Neuron (in vitro differentiated cells): ENCODE measurements around the gene COG4.

Source experiments
- H2AFZ ChIP-seq: one replicate; pipeline ENCODE4 v1.6.1; 2013; ENCODE audit warnings: low read depth, mild to moderate bottlenecking, inconsistent platforms, low read length, moderate library complexity
- H3K27me3 ChIP-seq: one replicate; pipeline ENCODE4 v1.6.1; 2013; ENCODE audit warnings: low read length; ENCODE audit not compliant: insufficient read depth
- H3K36me3 ChIP-seq: one replicate; pipeline ENCODE4 v1.6.1; 2013; ENCODE audit warnings: low read length; ENCODE audit not compliant: insufficient read depth
- H3K4me1 ChIP-seq: one replicate; pipeline ENCODE4 v1.6.1; 2013; ENCODE audit warnings: low read length; ENCODE audit not compliant: insufficient read depth
- H3K4me3 ChIP-seq: 2 replicates; pipeline ENCODE4 v1.5.1; 2013; ENCODE audit warnings: mild to moderate bottlenecking, low read length, moderate library complexity
- H3K9me3 ChIP-seq: one replicate; pipeline ENCODE4 v1.6.1; 2013; ENCODE audit warnings: low read length

COG4 gene

DNA sequence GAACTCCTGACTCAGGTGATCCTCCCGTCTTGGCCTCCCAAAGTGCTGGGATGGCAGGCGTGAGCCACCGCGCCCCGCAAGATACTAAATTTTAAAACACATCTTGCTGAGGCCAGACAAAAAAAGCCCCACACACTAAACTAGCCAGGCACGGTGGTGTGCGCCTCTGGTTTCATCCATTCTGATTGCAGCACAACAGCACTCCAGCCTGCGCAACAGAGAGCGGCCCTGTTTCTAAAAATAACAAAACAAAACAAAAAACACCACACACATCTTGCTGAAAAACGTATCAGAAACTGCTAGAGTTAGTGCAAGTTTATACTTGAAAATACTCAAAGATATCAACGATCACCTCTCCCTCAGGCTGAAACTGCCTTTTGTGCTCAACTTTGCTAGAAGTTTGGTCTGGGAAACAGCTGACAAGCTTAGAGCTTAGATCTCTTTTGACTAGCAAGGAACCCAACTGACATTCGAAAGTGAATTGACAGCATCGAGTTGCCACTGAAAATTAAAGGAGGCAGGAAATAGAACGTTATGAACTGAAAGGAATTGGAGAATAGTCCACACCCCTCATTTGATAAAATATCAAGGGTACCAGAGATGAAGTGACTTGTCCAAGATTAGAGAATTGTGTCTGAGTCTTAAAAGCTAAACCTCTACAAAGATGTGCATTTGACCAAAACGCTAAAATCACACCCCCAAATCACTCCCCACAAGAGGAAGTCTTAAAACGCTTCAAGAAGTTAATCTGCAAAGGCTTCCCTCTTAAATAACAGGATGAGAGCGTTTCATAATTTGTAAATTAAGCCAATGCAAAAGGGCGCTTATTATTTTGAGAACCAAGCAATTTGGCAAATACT, 908 bp downstream of the COG4 start:
- no peaks in the 10 kb centered on the region for H3K27me3 ChIP-seq
- peaks cover 22% of the 10 kb centered on the region for H3K4me1 ChIP-seq
- H3K4me3 ChIP-seq, result peak overlapping the region; percentile 96
- H3K36me3 ChIP-seq, result peaks cover 30% of the 10 kb centered on the region
- H2AFZ ChIP-seq, result peak overlapping the region; percentile 38
- no peaks in the 10 kb centered on the region for H3K9me3 ChIP-seq

DNA sequence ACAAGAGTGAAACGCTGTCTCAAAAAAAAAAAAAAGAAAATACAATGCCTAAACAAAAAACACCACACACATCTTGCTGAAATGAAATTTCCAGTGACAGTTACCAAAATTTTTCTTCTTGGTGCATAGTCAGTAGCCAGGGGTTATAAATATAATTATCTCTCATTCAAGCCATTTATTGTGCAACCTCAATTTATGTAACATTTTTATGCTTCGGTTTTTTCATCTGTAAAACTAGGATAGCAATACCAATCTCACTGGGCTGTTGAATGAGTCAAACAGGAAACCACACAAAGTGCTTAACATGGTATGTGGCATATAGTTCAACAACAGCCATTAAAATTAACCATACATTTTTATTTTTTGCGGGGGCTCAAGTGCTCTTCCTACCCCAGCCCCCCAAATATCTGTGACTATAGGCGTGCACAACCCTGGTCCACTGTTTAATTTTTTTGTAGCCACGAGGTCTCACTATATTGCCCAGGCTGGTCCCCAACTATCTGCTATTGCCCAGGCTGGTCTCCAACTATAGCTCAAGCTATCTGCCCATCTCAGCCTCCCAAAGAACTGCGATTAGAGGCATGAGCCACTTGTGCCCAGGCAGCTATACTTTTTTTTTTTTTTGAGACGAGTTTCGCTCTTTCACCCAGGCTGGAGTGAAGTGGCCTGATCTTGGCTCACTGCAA, 2.6 kb downstream of the COG4 start:
- H3K36me3 ChIP-seq, result peaks cover 33% of the 10 kb centered on the region
- no peaks in the 10 kb centered on the region for H3K27me3 ChIP-seq
- no peak overlapping the region for H3K4me3 ChIP-seq
- H3K9me3 ChIP-seq, result no peaks in the 10 kb centered on the region
- peaks cover 14% of the 10 kb centered on the region for H3K4me1 ChIP-seq
- H2AFZ ChIP-seq, result no peak overlapping the region

- Histone ChIP-seq H3K27me3 (no peaks in the 10 kb centered on the region), H3K4me1 (no peaks in the 10 kb centered on the region), H2AFZ (no peak overlapping the region), H3K36me3 (peaks cover 80% of the 10 kb centered on the region), H3K4me3 (no peak overlapping the region), H3K9me3 (no peaks in the 10 kb centered on the region)
Measured at GRCh38 chr16:70512456-70512855, 10.9 kb downstream of the COG4 start.

- Histone ChIP-seq H3K4me3 (no peak overlapping the region), H2AFZ (no peak overlapping the region), H3K36me3 (peaks cover 80% of the 10 kb centered on the region), H3K9me3 (no peaks in the 10 kb centered on the region), H3K4me1 (no peaks in the 10 kb centered on the region), H3K27me3 (no peaks in the 10 kb centered on the region)
Measured at GRCh38 chr16:70511833-70512232, 11.5 kb downstream of the COG4 start.

- H3K27me3 ChIP-seq, result no peaks in the 10 kb centered on the region
- no peaks in the 10 kb centered on the region for H3K9me3 ChIP-seq
- H2AFZ ChIP-seq, result no peak overlapping the region
- H3K36me3 ChIP-seq, result peaks cover 69% of the 10 kb centered on the region
- H3K4me1 ChIP-seq, result no peaks in the 10 kb centered on the region
- H3K4me3 ChIP-seq, result no peak overlapping the region
Measured at GRCh38 chr16:70510216-70510615, 13.1 kb downstream of the COG4 start.

DNA sequence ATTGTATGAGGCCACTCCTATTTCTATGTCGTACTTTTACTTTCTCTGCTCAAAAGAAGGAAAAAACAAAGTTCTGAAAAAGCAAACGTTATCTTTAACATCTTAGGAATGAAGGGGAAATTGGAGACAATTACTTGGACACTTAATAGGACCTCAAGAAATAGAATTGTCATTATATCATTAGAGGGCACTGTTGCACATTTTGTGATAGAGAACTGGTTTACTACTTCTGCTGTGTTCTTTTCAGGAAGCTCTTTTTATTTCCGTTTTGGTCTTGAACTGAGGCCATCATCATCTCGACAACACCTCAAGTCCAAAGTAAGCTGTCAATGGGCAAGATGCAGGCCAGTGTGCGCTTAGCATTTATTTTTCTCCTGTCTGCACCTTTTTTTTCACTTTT, 14.6 kb downstream of the COG4 start:
- no peaks in the 10 kb centered on the region for H3K9me3 ChIP-seq
- H3K36me3 ChIP-seq, result peaks cover 56% of the 10 kb centered on the region
- no peaks in the 10 kb centered on the region for H3K27me3 ChIP-seq
- H3K4me3 ChIP-seq, result no peak overlapping the region
- no peak overlapping the region for H2AFZ ChIP-seq
- no peaks in the 10 kb centered on the region for H3K4me1 ChIP-seq

DNA sequence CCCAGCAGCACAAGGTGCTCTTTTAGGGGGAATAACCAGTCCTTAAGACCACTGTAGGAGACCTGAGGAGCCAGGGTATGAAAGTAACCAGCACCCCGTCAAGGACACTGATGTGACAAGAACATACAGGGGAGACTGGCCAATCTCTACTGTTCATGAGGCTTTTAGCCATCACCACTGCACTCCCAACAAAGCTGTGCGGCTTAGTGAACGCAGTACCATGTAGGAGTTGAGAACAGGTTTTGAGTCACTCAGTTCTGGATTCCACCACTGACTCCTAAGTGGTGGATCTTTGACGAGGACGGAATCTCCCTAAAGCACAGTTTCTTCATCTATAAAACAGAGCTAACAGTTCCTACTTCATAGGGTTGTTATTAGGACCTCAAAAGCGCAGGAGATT, 26.8 kb downstream of the COG4 start:
- Histone ChIP-seq H3K9me3 (no peaks in the 10 kb centered on the region), H3K4me1 (no peaks in the 10 kb centered on the region), H3K27me3 (no peaks in the 10 kb centered on the region), H2AFZ (no peak overlapping the region), H3K36me3 (peaks cover 60% of the 10 kb centered on the region), H3K4me3 (no peak overlapping the region)

- no peak overlapping the region for H3K4me3 ChIP-seq
- no peaks in the 10 kb centered on the region for H3K27me3 ChIP-seq
- H3K9me3 ChIP-seq, result no peaks in the 10 kb centered on the region
- no peak overlapping the region for H2AFZ ChIP-seq
- H3K36me3 ChIP-seq, result peaks cover 54% of the 10 kb centered on the region
- no peaks in the 10 kb centered on the region for H3K4me1 ChIP-seq
Measured at GRCh38 chr16:70495425-70496182, 27.8 kb downstream of the COG4 start.

- Histone ChIP-seq H3K4me1 (no peaks in the 10 kb centered on the region), H3K9me3 (no peaks in the 10 kb centered on the region), H3K4me3 (no peak overlapping the region), H2AFZ (no peak overlapping the region), H3K36me3 (peaks cover 61% of the 10 kb centered on the region), H3K27me3 (no peaks in the 10 kb centered on the region)
Measured at GRCh38 chr16:70494777-70495176, 28.6 kb downstream of the COG4 start.

GRCh38 chr16:70494202-70494770, 29.1 kb downstream of the COG4 start:
- H3K27me3 ChIP-seq, result no peaks in the 10 kb centered on the region
- no peak overlapping the region for H3K4me3 ChIP-seq
- H3K36me3 ChIP-seq, result peaks cover 58% of the 10 kb centered on the region
- H3K4me1 ChIP-seq, result no peaks in the 10 kb centered on the region
- H2AFZ ChIP-seq, result no peak overlapping the region
- H3K9me3 ChIP-seq, result no peaks in the 10 kb centered on the region

GRCh38 chr16:70493802-70494201, 29.6 kb downstream of the COG4 start:
- H3K36me3 ChIP-seq, result peaks cover 55% of the 10 kb centered on the region
- H2AFZ ChIP-seq, result no peak overlapping the region
- H3K27me3 ChIP-seq, result no peaks in the 10 kb centered on the region
- H3K4me3 ChIP-seq, result no peak overlapping the region
- no peaks in the 10 kb centered on the region for H3K9me3 ChIP-seq
- no peaks in the 10 kb centered on the region for H3K4me1 ChIP-seq

- Histone ChIP-seq H3K27me3 (no peaks in the 10 kb centered on the region), H3K36me3 (peaks cover 32% of the 10 kb centered on the region), H3K4me3 (no peak overlapping the region), H2AFZ (no peak overlapping the region), H3K4me1 (no peaks in the 10 kb centered on the region), H3K9me3 (no peaks in the 10 kb centered on the region)
Measured at GRCh38 chr16:70490261-70490660, 33.1 kb downstream of the COG4 start.

DNA sequence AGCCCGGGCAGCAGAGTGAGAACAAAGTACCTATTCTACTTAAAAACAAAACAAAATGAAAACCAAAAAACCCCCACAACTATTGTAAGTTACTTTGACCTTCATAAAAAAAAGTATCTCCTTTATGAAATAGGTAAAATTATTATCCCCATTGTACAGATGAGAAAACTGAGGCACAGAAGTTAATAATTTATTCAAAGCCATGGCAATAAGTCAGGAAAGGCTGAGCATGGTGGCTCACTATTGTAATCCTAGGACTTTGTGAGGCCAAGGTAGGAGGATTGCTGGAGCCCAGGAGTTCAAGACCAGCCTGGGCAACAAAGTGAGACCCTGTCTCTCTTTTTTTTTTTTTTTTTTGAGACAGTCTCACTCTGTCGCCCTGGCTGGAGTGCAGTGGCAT, 38.5 kb downstream of the COG4 start:
- H2AFZ ChIP-seq, result no peak overlapping the region
- no peaks in the 10 kb centered on the region for H3K9me3 ChIP-seq
- H3K27me3 ChIP-seq, result no peaks in the 10 kb centered on the region
- H3K36me3 ChIP-seq, result peaks cover 45% of the 10 kb centered on the region
- H3K4me3 ChIP-seq, result no peak overlapping the region
- no peaks in the 10 kb centered on the region for H3K4me1 ChIP-seq
